Neutrophil (primary cell): ENCODE measurements around the gene KIF3A.

Source experiments
- H3K27ac ChIP-seq: fragments of 200-600 bp; sonication (generic); 2 replicates; pipeline ENCODE4 v1.5.1; 2016; ENCODE audit warnings: mild to moderate bottlenecking, moderate library complexity
- H3K27me3 ChIP-seq: fragments of 200-600 bp; sonication (generic); 2 replicates; pipeline ENCODE4 v1.6.0; 2016; ENCODE audit warnings: mild to moderate bottlenecking
- H3K36me3 ChIP-seq: fragments of 200-600 bp; sonication (generic); 2 replicates; pipeline ENCODE4 v1.5.1; 2017
- H3K4me1 ChIP-seq, 2 experiments: fragments of 200-600 bp in 1 of 2; sonication (generic) in 1 of 2; 1 replicate in 1 of 2; 2 replicates in 1 of 2; pipeline versions ENCODE4 v1.5.1 to v1.6.1; 2013 to 2016; ENCODE audit warnings: low read depth in 1 of 2, low read length in 1 of 2, mild to moderate bottlenecking in 1 of 2, moderate library complexity in 1 of 2; ENCODE audit not compliant: control insufficient read depth in 1 of 2, insufficient read depth in 1 of 2
- H3K4me3 ChIP-seq, 2 experiments: fragments of 200-600 bp in 1 of 2; sonication (generic) in 1 of 2; 1 replicate in 1 of 2; 2 replicates in 1 of 2; pipeline ENCODE4 v1.5.1; 2013 to 2016; ENCODE audit warnings: low read depth in 1 of 2, low read length in 1 of 2, mild to moderate bottlenecking in 1 of 2, moderate library complexity in 1 of 2
- H3K9me3 ChIP-seq: fragments of 200-600 bp; sonication (generic); 2 replicates; pipeline ENCODE4 v1.5.1; 2016
- TF ChIP-seq, protein P1 (sequence below): fragments of 200-600 bp; sonication (generic); IDR thresholded peaks from 2 replicates; pipeline ENCODE4 v1.5.1; 2016; ENCODE audit warnings: antibody characterized with exemption

Gene KIF3A

DNA sequence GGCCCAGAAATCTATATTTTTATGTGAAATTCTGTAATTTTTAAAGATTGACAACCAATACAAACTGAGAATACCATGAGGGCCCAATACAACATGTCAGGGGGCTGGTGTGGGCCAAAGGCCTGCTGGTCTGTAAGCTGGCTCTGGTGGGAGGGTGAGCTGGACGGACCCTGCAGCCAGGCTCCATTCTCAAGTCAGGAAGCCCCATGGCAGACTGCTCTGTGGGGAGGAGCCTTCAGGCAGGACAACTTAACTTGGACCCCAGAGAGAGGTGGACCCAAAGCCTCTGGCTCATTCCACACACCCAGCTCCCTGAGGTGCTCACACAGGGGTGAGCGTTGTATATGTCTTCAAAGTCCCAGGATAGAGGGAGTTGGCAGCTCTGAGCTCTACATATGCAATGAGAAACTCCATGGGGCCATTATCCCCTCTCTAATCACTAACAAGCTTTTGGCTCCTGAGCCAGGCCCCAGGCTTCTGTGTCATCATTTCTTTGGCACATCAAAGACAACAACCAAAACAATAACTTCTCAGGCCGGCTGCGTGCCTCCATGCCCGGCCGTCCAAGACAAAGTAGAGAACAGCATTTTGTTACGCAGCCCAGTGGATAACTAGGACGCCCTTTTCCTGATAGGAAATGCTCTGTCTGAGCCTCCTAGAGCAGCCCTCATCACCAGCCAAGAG lies 33.3 kb upstream of the KIF3A start:
- Histone ChIP-seq H3K4me1 (no peaks in the 10 kb centered on the region), H3K4me3 (no peak overlapping the region), H3K27ac (no peak overlapping the region), H3K36me3 (no peaks in the 10 kb centered on the region), H3K9me3 (no peaks in the 10 kb centered on the region), H3K27me3 (peaks cover 54% of the 10 kb centered on the region)
- TF ChIP-seq, protein P1, sequence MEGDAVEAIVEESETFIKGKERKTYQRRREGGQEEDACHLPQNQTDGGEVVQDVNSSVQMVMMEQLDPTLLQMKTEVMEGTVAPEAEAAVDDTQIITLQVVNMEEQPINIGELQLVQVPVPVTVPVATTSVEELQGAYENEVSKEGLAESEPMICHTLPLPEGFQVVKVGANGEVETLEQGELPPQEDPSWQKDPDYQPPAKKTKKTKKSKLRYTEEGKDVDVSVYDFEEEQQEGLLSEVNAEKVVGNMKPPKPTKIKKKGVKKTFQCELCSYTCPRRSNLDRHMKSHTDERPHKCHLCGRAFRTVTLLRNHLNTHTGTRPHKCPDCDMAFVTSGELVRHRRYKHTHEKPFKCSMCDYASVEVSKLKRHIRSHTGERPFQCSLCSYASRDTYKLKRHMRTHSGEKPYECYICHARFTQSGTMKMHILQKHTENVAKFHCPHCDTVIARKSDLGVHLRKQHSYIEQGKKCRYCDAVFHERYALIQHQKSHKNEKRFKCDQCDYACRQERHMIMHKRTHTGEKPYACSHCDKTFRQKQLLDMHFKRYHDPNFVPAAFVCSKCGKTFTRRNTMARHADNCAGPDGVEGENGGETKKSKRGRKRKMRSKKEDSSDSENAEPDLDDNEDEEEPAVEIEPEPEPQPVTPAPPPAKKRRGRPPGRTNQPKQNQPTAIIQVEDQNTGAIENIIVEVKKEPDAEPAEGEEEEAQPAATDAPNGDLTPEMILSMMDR: no peak

DNA sequence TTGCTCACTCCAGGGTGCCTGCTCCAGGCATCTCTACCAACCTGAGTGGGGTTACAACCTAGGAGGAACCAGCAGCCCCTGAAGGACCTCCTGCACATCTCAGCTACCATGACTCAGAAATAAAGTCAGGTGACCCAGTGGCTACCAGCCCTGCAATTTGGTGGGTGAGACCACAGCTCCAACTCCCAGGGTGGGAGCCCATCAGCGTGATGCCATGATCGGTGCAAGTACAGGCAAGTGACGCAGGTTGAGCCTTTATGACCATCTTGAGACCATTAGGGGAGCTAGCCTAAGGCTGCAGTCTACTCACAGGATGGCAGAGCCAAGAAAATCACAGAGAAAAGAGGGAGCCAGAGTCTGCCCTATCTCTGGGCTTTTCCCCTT lies 31.1 kb upstream of the KIF3A start:
- H3K4me3 ChIP-seq: no peak overlapping the region
- TF ChIP-seq, protein P1: no peak
- no peak overlapping the region for H3K27ac ChIP-seq
- H3K4me1 ChIP-seq: no peaks in the 10 kb centered on the region
- H3K36me3 ChIP-seq: no peaks in the 10 kb centered on the region
- H3K27me3 ChIP-seq: peaks cover 32% of the 10 kb centered on the region
- no peaks in the 10 kb centered on the region for H3K9me3 ChIP-seq

DNA sequence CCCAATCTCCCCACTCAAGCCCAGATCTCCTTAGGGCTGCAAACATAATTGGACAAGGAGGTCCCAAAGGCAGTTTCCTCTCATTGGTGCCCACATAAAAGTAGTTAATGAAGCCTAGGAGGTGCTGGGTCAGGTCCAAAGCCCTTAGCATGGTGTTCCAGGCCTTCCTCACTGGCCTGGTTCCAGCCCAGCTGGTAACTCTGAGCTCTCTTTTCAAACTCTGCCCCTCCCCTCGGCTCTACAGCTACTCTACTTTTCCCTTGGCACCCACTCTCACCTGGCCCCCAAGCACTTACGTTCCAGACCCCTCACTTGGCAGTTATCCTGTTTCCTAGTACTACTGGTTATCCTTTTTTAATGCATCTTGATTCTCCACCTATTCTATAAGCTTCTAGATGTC lies 29.8 kb upstream of the KIF3A start:
- Histone ChIP-seq H3K27me3 (peaks cover 19% of the 10 kb centered on the region), H3K4me3 (no peak overlapping the region), H3K36me3 (no peaks in the 10 kb centered on the region), H3K9me3 (no peaks in the 10 kb centered on the region), H3K27ac (no peak overlapping the region), H3K4me1 (no peaks in the 10 kb centered on the region)
- TF ChIP-seq, protein P1: no peak

DNA sequence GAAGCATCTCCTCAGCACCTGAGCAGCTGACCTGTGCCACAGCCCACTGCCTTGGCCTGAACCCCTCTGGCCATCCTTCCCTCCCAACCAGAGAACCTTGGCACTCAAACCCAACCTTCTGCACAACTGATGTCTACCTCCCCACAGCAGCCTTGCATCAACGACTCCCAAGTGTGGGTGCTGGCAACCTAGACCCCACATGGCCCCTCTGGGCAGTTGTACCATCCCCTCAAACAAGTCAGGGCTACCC lies 29.4 kb upstream of the KIF3A start:
- peaks cover 17% of the 10 kb centered on the region for H3K27me3 ChIP-seq
- no peaks in the 10 kb centered on the region for H3K4me1 ChIP-seq
- H3K27ac ChIP-seq: no peak overlapping the region
- H3K4me3 ChIP-seq: no peak overlapping the region
- no peaks in the 10 kb centered on the region for H3K9me3 ChIP-seq
- TF ChIP-seq, protein P1: no peak
- H3K36me3 ChIP-seq: no peaks in the 10 kb centered on the region

DNA sequence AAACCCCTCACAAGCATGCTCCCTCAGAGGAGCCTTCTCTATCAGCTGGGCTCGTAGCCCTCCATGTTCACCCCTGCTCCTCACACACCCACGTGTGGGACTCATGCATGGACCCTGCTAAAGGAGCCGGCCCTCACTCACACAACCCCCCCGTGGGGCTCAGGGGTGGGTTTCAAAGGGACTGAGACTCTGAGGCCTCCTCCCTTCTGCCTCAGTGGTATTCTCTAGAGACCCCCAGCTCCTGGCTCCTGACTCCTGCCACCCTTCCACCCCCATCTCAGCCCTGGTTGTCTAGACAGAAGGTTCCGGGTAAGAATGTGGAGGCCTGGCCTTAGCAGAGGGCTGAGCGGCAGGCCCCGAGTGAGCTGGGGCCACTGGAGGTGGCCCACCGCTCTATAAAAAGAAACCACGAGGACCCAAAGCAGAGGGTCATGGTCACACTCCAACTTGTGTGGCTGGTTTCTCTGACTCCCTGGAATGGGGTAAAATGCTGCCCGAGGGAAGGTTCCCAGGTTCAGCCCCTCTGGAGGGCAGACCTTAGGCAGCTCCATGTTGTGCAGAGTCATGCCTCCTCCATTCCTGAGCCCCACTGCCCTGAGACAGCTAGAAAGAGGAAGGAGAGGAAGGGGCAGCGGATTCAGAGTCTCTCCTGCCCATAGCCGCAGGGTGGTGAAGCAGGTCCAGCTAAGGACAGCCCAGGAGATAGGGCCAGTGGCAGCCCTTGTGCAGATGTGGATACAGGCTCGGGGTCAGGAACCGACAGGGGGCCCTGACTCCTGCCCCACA lies 28.9 kb upstream of the KIF3A start:
- no peak overlapping the region for H3K27ac ChIP-seq
- TF ChIP-seq, protein P1: no peak
- H3K27me3 ChIP-seq: peaks cover 17% of the 10 kb centered on the region
- no peak overlapping the region for H3K4me3 ChIP-seq
- no peaks in the 10 kb centered on the region for H3K4me1 ChIP-seq
- no peaks in the 10 kb centered on the region for H3K9me3 ChIP-seq
- H3K36me3 ChIP-seq: no peaks in the 10 kb centered on the region
